WTC11 (cell line): ENCODE results near the gene OPCML. TPM values are rescaled to one million over a fixed set of nuclear protein-coding genes. Genes with fewer than 3 reads are reported as not detected.

Source experiments
- ATAC-seq: fragments of 200-7000 bp; cut with Tn5 transposase; 2 replicates; pipeline ENCODE4 v1.10.0; 2021; ENCODE audit warnings: mild to moderate bottlenecking, moderate library complexity
- CTCF ChIA-PET: fragments of 300-600 bp; sonication (Branson Sonifier 250); formaldehyde crosslinking; loops from one replicate; lab custom pipeline; 2021; ENCODE audit warnings: antibody characterized with exemption; lab: Charles Lee
- POLR2A ChIA-PET: fragments of 350-600 bp; sonication (Branson Sonifier 250); formaldehyde crosslinking; loops from one replicate; lab custom pipeline; 2021; ENCODE audit warnings: antibody characterized with exemption; lab: Charles Lee
- DNase-seq: peaks from one replicate; pipeline ENCODE4 v3.0.0; 2021; ENCODE audit warnings: low spot score
- H3K27ac Mint-ChIP-seq: 2 replicates; pipeline ENCODE4 v1.8.0; 2021; ENCODE audit warnings: mixed read lengths
- H3K27me3 Mint-ChIP-seq: 2 replicates; pipeline ENCODE4 v1.8.0; 2021; ENCODE audit warnings: low read depth, mild to moderate bottlenecking, moderate library complexity, mixed read lengths
- H3K36me3 Mint-ChIP-seq: 2 replicates; pipeline ENCODE4 v1.8.0; 2021; ENCODE audit warnings: mixed read lengths
- H3K4me1 Mint-ChIP-seq: 2 replicates; pipeline ENCODE4 v1.8.0; 2022; ENCODE audit warnings: mixed read lengths
- H3K4me3 Mint-ChIP-seq: 2 replicates; pipeline ENCODE4 v1.8.0; 2021; ENCODE audit warnings: mild to moderate bottlenecking, moderate library complexity, mixed read lengths
- H3K9me3 Mint-ChIP-seq: 2 replicates; pipeline ENCODE4 v1.8.0; 2021; ENCODE audit warnings: mixed read lengths
- CBFB ChIP-seq: sonication (generic); formaldehyde crosslinking; IDR thresholded peaks from 2 replicates; pipeline ENCODE4 v1.8.1; 2022; ENCODE audit warnings: mild to moderate bottlenecking, low read depth, missing genetic modification reagents
- CREB1 ChIP-seq: sonication (generic); formaldehyde crosslinking; IDR thresholded peaks from 2 replicates; pipeline ENCODE4 v1.8.0; 2023; ENCODE audit warnings: mild to moderate bottlenecking, missing genetic modification reagents
- FOXK1 ChIP-seq: sonication (generic); formaldehyde crosslinking; IDR thresholded peaks from 2 replicates; pipeline ENCODE4 v1.8.0; 2022; ENCODE audit warnings: mild to moderate bottlenecking, moderate library complexity, missing genetic modification reagents
- GTF2I ChIP-seq: fragments of 250-450 bp; sonication (Bioruptor Pico); conservative IDR thresholded peaks from 2 replicates; pipeline ENCODE4 v1.4.0; 2021; ENCODE audit warnings: mild to moderate bottlenecking
- HMGA2 ChIP-seq: fragments of 250-450 bp; sonication (Bioruptor Pico); IDR thresholded peaks from 2 replicates; pipeline ENCODE4 v1.4.0; 2021; ENCODE audit warnings: mild to moderate bottlenecking, moderate library complexity
- NFE2L1 ChIP-seq: sonication (generic); formaldehyde crosslinking; IDR thresholded peaks from 2 replicates; pipeline ENCODE4 v1.8.1; 2023; ENCODE audit warnings: missing genetic modification reagents
- PRRX2 ChIP-seq: fragments of 250-450 bp; sonication (Bioruptor Pico); IDR thresholded peaks from 2 replicates; pipeline ENCODE4 v1.8.0; 2021; ENCODE audit warnings: mild to moderate bottlenecking
- RORB ChIP-seq: fragments of 250-450 bp; sonication (Bioruptor Pico); IDR thresholded peaks from 2 replicates; pipeline ENCODE4 v1.9.0; 2021; ENCODE audit warnings: mild to moderate bottlenecking
- TCF7 ChIP-seq: sonication (generic); formaldehyde crosslinking; IDR thresholded peaks from 2 replicates; pipeline ENCODE4 v1.8.0; 2022; ENCODE audit warnings: mild to moderate bottlenecking, low read depth, missing genetic modification reagents, moderate library complexity
- ZNF396 ChIP-seq: fragments of 250-450 bp; sonication (Bioruptor Pico); IDR thresholded peaks from 2 replicates; pipeline ENCODE4 v1.8.0; 2021; ENCODE audit warnings: mild to moderate bottlenecking, moderate library complexity, borderline replicate concordance
- ZNF416 ChIP-seq: fragments of 250-450 bp; sonication (Bioruptor Pico); IDR thresholded peaks from 2 replicates; pipeline ENCODE4 v1.9.0; 2021; ENCODE audit warnings: mild to moderate bottlenecking, inconsistent platforms
- total RNA-seq: library from RNA; stranded (reverse); gene quantifications from 3 replicates; pipeline ENCODE4 v1.2.3, GENCODE V29; 2021
- TF ChIP-seq, protein P1 (sequence below): fragments of 250-450 bp; sonication (Bioruptor Pico); IDR thresholded peaks from 2 replicates; pipeline ENCODE4 v1.9.0; 2021; ENCODE audit warnings: moderate library complexity, mild to moderate bottlenecking, inconsistent platforms, borderline replicate concordance
- TF ChIP-seq, protein P2 (sequence below): sonication (generic); formaldehyde crosslinking; IDR thresholded peaks from 2 replicates; pipeline ENCODE4 v1.8.0; 2023; ENCODE audit warnings: missing genetic modification reagents
- TF ChIP-seq, protein P3 (sequence below): sonication (generic); formaldehyde crosslinking; conservative IDR thresholded peaks from 2 replicates; pipeline ENCODE4 v1.8.1; 2022; ENCODE audit warnings: mild to moderate bottlenecking, missing genetic modification reagents
- TF ChIP-seq, protein P4 (sequence below): fragments of 250-450 bp; sonication (Bioruptor Pico); IDR thresholded peaks from 2 replicates; pipeline ENCODE4 v1.9.0; 2021; ENCODE audit warnings: mild to moderate bottlenecking
- TF ChIP-seq, protein P5 (sequence below): fragments of 250-450 bp; sonication (Bioruptor Pico); IDR thresholded peaks from 2 replicates; pipeline ENCODE4 v1.9.0; 2021; ENCODE audit warnings: mild to moderate bottlenecking
- TF ChIP-seq, protein P6 (sequence below): sonication (generic); formaldehyde crosslinking; IDR thresholded peaks from 2 replicates; pipeline ENCODE4 v1.8.0; 2022; ENCODE audit warnings: mild to moderate bottlenecking, missing genetic modification reagents
- TF ChIP-seq, protein P7 (sequence below): sonication (generic); formaldehyde crosslinking; IDR thresholded peaks from 2 replicates; pipeline ENCODE4 v1.8.0; 2022; ENCODE audit warnings: mild to moderate bottlenecking, missing genetic modification reagents
- TF ChIP-seq, protein P8 (sequence below): sonication (generic); formaldehyde crosslinking; IDR thresholded peaks from 2 replicates; pipeline ENCODE4 v1.8.1; 2022; ENCODE audit warnings: low read depth, missing genetic modification reagents, borderline replicate concordance

Gene OPCML
- total RNA-seq, 1 experiment from 2014 or later: 1.5 TPM

DNA sequence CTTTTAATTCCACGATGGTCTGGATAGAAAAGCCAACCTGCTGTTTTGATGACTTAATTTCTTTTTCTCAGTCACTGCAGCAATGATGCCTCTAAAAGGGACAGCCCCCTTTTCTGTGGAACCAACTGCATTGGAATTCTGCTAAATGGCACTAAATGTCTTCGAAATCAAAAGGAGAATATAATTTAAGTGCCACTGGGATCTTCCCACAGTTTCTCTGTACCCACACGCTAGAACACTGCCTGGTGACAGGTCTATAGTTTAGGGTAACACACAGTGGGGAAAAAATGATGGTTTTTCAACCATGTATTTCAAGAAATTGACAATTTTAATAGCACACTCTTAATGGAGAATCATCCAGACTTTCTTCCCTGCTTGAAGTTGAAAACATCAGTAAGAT lies 182.3 kb downstream of the OPCML start (continued):
- TF ChIP-seq, protein P1, sequence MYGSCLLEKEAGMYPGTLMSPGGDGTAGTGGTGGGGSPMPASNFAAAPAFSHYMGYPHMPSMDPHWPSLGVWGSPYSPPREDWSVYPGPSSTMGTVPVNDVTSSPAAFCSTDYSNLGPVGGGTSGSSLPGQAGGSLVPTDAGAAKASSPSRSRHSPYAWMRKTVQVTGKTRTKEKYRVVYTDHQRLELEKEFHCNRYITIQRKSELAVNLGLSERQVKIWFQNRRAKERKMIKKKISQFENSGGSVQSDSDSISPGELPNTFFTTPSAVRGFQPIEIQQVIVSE (CRISPR knock-in tag): no peak
- TF ChIP-seq, protein P2, sequence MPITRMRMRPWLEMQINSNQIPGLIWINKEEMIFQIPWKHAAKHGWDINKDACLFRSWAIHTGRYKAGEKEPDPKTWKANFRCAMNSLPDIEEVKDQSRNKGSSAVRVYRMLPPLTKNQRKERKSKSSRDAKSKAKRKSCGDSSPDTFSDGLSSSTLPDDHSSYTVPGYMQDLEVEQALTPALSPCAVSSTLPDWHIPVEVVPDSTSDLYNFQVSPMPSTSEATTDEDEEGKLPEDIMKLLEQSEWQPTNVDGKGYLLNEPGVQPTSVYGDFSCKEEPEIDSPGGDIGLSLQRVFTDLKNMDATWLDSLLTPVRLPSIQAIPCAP (CRISPR knock-in tag): no peak
- TF ChIP-seq, protein P3, sequence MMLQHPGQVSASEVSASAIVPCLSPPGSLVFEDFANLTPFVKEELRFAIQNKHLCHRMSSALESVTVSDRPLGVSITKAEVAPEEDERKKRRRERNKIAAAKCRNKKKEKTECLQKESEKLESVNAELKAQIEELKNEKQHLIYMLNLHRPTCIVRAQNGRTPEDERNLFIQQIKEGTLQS (CRISPR knock-in tag): no peak
- no peak for TF ChIP-seq CREB1 (CRISPR knock-in tag)
- TF ChIP-seq, protein P4, sequence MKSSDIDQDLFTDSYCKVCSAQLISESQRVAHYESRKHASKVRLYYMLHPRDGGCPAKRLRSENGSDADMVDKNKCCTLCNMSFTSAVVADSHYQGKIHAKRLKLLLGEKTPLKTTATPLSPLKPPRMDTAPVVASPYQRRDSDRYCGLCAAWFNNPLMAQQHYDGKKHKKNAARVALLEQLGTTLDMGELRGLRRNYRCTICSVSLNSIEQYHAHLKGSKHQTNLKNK (CRISPR knock-in tag): no peak
- no peak for TF ChIP-seq HMGA2

DNA sequence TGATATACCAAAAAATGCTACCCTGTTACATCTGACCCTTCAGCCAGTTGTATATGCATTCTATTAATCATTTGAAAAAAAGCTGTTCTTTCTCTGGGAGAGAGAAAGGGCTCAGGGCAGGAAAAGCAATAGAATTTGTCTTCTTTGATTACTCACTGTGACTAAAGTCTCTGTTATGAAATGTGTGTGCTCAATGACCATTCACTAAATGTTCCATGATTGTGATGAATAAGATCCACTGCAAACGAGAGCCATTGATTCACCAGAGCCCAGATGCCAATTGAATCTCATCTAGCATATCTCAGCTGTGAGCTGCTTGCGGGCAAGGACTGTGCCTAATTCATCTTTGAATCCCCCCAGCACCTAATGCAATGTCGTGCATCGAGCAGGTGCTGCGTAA lies 184.3 kb downstream of the OPCML start:
- POLR2A ChIA-PET: no interaction called here
- CTCF ChIA-PET: no interaction called here
- no peaks in the 10 kb centered on the region for H3K9me3 Mint-ChIP-seq
- no peak for TF ChIP-seq ZNF396 (CRISPR knock-in tag)
- TF ChIP-seq, protein P5, sequence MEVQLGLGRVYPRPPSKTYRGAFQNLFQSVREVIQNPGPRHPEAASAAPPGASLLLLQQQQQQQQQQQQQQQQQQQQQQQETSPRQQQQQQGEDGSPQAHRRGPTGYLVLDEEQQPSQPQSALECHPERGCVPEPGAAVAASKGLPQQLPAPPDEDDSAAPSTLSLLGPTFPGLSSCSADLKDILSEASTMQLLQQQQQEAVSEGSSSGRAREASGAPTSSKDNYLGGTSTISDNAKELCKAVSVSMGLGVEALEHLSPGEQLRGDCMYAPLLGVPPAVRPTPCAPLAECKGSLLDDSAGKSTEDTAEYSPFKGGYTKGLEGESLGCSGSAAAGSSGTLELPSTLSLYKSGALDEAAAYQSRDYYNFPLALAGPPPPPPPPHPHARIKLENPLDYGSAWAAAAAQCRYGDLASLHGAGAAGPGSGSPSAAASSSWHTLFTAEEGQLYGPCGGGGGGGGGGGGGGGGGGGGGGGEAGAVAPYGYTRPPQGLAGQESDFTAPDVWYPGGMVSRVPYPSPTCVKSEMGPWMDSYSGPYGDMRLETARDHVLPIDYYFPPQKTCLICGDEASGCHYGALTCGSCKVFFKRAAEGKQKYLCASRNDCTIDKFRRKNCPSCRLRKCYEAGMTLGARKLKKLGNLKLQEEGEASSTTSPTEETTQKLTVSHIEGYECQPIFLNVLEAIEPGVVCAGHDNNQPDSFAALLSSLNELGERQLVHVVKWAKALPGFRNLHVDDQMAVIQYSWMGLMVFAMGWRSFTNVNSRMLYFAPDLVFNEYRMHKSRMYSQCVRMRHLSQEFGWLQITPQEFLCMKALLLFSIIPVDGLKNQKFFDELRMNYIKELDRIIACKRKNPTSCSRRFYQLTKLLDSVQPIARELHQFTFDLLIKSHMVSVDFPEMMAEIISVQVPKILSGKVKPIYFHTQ (CRISPR knock-in tag): no peak
- TF ChIP-seq NFE2L1 (CRISPR knock-in tag): no peak
- TF ChIP-seq, protein P6, sequence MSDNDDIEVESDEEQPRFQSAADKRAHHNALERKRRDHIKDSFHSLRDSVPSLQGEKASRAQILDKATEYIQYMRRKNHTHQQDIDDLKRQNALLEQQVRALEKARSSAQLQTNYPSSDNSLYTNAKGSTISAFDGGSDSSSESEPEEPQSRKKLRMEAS (CRISPR knock-in tag): no peak
- no peak for TF ChIP-seq CREB1 (CRISPR knock-in tag)
- no peak for TF ChIP-seq GTF2I (CRISPR knock-in tag)
- TF ChIP-seq, protein P7, sequence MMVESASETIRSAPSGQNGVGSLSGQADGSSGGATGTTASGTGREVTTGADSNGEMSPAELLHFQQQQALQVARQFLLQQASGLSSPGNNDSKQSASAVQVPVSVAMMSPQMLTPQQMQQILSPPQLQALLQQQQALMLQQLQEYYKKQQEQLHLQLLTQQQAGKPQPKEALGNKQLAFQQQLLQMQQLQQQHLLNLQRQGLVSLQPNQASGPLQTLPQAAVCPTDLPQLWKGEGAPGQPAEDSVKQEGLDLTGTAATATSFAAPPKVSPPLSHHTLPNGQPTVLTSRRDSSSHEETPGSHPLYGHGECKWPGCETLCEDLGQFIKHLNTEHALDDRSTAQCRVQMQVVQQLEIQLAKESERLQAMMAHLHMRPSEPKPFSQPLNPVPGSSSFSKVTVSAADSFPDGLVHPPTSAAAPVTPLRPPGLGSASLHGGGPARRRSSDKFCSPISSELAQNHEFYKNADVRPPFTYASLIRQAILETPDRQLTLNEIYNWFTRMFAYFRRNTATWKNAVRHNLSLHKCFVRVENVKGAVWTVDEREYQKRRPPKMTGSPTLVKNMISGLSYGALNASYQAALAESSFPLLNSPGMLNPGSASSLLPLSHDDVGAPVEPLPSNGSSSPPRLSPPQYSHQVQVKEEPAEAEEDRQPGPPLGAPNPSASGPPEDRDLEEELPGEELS: no peak
- TF ChIP-seq FOXK1: no peak
- TF ChIP-seq TCF7 (CRISPR knock-in tag): no peak
- no peak for TF ChIP-seq ZNF416
- TF ChIP-seq, protein P8, sequence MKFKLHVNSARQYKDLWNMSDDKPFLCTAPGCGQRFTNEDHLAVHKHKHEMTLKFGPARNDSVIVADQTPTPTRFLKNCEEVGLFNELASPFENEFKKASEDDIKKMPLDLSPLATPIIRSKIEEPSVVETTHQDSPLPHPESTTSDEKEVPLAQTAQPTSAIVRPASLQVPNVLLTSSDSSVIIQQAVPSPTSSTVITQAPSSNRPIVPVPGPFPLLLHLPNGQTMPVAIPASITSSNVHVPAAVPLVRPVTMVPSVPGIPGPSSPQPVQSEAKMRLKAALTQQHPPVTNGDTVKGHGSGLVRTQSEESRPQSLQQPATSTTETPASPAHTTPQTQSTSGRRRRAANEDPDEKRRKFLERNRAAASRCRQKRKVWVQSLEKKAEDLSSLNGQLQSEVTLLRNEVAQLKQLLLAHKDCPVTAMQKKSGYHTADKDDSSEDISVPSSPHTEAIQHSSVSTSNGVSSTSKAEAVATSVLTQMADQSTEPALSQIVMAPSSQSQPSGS: no peak
- no peak for TF ChIP-seq RORB
- TF ChIP-seq CBFB (CRISPR knock-in tag): no peak
- no peak for TF ChIP-seq PRRX2 (CRISPR knock-in tag)
- peaks cover 7% of the 10 kb centered on the region for H3K4me1 Mint-ChIP-seq
- DNase-seq (no peak), ATAC-seq (no peak)
- no peaks in the 10 kb centered on the region for H3K36me3 Mint-ChIP-seq
- H3K4me3 Mint-ChIP-seq: no peak overlapping the region
- H3K27me3 Mint-ChIP-seq: no peaks in the 10 kb centered on the region
- no peak overlapping the region for H3K27ac Mint-ChIP-seq
